ENCODE data around the gene CLDN7.

CLDN7 gene

DNA sequence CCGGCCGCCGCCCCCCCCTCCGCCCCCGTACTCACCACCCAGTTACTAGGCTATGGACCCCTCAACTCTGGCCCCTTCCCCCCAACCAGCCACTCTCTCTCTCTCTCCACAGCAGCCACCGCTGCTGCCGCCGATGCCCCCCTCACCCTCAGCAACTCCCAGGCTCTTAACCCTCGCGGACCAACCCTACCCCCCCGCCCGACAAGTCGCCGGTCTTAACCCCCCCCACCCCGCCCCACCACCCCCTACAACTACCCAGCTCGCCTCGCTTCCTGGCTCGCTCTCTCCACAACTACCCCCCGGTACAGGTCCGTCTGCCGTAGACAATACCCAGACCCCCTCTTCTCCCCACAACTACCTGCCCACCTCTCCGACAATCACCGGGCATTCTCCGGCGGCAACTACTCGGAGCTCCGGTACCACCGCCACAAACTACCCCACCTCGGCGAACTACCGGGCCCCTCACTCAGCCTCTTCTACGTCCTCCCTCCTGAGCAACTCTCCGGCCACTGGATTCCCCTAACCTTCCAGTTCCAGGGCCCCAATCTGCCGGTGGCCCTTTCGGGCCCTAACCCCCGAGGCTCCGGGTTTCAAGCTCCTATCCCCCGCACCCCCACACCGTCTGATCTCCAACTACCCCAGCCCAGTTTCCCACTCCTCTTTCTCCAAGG lies 23.7 kb downstream of the CLDN7 start:
- DNase-seq (ENCODE audit: low read depth in 2 of 3, low spot score in 2 of 3), result no peak

DNA sequence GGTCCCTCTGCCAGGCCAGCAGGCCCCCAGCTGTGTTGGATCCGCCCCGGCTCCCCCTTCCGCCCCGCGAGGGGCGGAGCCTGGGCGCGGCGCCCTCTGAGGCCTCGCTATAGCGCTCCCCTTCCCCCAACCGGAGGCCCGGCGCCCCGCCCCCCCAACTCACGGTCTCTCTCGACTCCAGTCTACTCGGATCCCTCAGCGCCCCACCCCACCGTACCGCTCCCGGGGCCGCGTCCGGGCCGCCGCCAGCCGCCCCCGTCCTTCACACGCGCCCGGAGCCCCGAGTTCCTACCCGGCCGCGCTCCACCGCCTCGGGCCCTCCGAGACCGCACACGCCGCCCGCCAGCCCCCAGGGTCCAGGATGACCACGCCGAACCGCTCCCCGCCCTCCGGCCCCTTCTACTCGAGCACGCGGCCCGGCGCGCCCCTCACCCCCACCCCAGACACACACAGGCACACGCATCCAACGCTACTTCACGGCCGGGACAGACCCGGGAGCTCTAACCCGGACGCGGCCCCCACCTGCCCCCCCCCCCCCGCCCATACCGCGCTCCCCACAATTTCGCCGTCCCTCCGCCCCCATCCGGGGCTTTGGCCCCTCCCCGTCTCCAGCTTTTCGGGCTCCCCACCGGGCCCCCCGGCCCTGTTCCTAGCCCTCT lies 24.4 kb downstream of the CLDN7 start:
- DNase-seq (ENCODE audit: low read depth in 2 of 3, low spot score in 2 of 3), result peak; percentile 70 to 79 (median 70)

DNA sequence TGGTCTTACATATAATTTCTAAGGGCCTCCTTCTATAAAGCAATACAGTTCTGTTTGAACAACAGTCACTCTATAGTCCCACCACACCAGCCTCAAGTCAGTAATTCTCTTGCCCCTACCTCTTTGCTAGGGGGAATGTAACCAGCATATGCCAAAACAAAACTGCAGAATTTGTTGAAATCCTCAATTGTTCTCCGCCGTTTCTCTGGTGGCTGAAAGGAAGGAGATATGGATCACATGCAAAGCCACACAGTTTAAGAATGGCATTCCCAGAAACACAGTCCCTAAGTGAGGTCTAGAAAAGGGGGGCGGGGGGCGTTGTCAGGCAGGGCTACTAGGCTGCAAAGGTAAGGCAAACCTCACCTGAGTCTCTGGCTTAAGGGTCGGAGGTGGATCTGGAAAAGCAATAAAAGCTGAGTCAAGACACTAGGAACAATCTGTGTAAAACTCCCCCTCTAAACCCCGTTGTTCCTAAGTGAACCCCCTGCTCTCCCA lies 25.0 kb downstream of the CLDN7 start:
- DNase-seq (ENCODE audit: low read depth in 2 of 3, low spot score in 2 of 3), result no peak

DNA sequence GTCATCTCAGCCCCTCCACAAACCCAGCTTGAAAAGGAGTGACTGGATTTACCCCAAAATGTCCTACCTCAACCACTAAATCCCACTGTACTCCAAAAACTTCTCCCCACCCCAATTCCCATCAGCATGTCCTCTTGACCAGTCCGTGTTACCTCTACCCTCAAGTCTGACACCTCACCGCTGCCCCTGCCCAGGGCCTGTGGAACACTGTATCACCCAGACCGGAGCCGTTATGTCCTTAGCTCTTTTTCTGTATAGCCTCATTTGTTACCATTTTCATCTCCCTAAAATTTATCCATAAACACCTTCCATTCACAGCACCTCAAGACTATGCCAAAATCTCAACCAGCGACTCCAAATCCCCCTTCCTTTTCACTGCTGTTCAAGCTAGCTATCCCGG lies 25.5 kb downstream of the CLDN7 start:
- no peak for DNase-seq (ENCODE audit: low read depth in 2 of 3, low spot score in 2 of 3)

DNA sequence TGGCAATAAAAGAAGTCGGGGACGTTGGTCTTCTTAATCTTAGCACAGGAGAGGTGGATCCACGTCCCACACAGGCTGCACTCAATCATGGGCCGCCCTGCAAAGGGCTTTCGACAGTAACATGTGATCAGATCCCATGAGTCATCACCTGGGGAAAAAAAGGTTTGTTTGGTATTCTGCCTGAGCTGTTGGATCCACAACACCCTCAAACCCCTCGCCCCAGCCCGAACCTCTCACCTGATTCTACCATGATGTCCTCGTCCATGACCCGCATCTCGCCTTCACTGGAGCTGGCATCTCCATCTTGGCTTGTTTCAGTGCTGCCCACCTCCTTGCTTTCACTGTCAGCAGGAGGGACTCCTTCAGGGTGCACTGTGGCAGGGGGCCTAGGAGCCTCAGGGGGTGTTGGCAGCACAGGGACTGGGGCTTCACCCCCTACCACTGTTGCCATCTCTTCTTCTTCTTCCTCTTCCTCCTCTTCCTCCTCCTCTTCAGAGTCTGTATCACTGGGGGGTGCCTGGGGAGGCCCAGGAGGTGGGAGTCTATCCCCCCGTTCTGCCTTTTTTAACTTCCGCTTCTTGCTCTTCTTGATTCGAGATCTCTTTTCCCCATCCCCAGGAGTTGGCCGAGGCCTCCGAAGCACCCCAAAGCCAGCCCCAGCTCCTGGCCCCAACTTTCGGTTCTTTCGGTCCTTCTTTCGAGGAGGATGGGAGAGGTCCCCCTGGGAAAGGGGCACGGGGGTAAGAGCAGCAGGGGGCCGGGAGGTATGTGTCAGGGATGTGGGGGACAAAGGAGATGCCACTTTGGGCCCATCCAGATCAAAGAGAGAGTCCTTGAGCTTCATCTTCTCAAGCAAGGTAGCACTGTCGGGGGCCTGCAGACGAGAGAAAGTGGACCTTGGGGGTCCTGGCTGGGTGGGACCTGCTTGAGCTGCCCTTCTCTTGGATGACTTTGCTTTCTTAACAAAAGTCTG lies 26.3 kb downstream of the CLDN7 start:
- DNase-seq (ENCODE audit: low read depth in 2 of 3, low spot score in 2 of 3), result no peak

DNA sequence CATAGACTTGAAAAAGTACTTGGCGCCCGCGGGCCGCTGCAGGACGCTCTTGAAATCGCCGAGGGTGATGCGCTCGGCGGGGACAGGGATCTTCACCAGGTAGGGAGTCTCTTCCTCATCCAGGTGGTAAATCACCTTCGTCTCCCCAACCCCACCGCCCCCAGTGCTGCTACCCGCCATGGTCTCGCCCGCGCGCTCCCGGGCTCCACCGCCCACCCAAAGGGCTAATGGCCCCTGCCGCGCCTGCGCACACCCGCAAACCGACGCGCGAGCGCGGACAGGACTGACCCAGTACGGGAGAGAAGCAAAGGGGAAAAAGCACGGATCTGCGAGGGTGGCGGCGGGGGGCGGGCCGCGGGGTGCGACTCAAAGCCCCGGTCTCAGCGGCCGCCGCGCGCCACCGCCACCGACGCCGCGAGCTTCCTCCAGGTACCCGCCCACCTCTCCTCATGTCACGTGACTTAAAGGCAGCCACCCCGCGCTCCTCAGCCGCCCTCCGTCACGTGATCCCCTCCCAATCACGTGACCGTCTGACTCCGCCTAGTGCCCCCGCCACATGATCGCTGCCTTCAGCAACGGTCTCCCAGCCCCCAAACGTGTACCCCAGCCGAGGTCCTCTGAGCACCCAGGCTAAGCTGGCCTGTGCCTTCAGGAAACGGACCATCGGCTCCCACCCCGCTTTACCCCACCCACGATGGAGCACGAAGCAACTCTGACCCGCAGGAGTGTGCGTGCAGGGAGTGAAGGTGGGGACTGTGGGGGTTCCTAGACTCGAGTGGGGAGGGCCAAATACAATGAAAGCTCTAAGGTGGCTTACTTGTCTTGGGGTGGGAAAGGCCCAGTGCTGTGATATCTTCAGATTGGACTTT lies 28.0 kb downstream of the CLDN7 start, which contains the start of gene DVL2:
TSS of gene DVL2 (minus strand) at position 435 of the 869 bp plus-strand sequence. CDS start at position 180, 255 bp downstream.
- peak; percentile 78 to 94 (median 84) for DNase-seq (ENCODE audit: low read depth in 2 of 3, low spot score in 2 of 3)

DNA sequence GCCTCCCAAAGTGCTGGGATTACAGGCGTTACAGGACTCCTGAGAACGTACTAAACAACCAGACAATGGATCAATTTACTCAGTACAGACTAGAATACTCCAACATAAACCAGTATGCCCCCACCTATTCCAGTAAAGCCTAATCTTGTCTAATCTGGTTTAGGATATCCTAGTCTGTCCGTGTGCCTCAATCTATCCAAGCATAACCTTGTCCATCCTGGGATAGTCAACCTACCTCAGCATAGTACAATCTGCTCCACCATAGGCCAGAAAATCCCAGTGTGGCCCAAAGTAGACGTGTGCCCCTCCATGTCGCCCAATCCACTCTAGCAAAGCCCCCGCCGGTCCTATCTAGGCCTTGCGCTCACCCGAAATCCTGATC lies 28.6 kb downstream of the CLDN7 start:
- DNase-seq (ENCODE audit: low read depth in 2 of 3, low spot score in 2 of 3), result no peak

DNA sequence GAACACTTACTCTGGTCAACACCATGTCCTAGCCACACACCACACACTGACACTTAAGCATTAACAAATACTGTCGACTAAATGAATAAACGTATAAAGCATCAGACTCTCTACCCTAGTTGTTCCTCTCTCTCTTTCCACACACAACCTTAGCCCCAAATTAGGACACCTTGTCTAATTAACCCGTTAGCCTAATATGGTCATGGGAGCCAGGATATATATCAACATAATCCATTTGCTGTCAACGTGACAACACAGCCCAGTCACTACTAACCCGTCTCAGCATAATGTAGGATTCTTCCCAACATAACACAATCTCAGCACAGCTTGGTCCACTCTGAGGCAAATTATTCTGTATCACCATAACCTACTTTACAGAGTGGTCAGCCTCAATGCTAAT lies 30.2 kb downstream of the CLDN7 start:
- no peak for DNase-seq (ENCODE audit: low read depth in 2 of 3, low spot score in 2 of 3)

DNA sequence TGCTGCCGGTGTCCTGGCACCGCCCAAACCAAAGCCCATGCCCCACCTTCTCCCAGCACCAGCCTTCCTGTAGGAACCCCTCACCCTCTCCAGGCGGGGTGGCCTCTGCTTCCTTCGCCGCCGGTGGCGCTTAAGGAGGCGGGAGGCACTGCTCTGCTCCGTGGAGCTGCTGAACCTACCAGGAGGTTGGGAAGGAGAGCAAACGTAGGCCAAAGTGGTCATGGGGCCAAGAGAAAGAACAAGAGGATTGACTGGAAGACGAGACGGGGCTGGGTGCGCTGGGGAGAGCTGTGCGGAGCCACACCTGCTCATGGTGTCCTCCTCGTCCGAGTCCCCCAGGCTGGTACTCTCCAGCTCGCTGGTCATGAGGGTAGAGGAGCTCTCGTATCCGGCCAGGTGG lies 32.8 kb downstream of the CLDN7 start:
- no peak for DNase-seq (ENCODE audit: low read depth in 2 of 3, low spot score in 2 of 3)

DNA sequence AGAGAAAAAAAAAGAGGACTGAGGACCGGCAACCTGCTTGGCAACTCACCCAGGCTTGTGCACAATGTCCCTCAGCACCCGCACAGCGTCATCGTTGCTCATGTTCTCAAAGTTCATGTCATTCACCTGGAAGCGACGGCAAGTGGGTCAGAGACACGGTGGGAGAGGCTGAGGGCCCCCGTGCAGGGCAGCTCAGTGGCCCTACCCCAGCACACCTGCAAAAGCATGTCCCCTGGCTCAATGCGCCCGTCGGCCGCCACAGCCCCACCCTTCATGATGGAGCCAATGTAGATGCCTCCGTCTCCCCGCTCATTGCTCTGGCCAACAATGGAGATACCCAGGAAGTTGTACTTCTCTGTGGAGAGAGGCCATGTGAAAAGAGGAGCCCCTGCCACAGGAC lies 33.4 kb downstream of the CLDN7 start:
- no peak for DNase-seq (ENCODE audit: low read depth in 2 of 3, low spot score in 2 of 3)

DNA sequence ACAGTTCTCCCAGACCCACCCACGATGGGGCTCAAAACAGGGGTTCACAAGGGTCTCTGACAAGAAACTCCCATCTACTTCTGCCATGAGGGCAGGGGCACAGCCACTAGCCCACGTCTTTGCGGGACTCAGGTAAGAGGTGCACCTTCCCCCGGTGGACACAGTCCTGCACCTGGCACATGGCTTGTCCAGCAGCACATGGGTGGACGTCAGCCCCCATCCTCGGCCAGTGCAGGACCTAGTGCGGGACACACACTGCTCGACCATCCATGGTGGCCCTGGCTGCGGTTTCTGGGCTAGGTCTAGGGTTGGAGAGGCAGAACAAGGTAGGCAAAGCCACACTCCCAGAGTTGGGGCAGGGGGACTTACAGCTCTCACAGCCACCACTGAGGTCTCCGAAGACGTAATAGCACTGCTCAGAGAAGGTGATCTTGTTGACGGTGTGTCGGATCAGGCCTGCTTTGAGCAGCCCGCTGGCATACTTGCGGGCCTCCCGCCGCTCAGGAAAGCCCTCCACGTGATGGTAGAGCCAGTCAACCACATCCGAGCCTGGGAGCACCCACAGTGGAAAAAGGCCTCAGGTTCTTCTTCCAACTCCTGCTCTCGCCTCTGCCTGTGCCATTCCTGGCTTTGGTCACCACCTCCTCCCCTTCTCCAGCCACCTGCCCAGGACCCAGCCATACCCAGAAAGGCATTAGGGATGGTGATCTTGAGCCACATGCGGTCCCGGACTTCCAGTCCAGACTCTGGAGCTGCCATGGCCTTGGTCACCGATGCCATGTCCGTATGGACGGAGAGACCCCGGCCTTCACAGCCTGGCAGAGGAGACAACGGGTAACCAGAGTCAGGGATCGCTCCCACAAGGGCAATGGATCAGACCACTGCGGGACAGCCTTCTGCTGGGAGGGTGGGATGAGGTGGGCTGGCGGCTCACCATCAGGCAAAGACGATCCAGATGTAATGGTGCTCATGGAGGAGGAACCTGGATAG lies 35.3 kb downstream of the CLDN7 start:
- no peak for DNase-seq (ENCODE audit: low read depth in 2 of 3, low spot score in 2 of 3)

DNA sequence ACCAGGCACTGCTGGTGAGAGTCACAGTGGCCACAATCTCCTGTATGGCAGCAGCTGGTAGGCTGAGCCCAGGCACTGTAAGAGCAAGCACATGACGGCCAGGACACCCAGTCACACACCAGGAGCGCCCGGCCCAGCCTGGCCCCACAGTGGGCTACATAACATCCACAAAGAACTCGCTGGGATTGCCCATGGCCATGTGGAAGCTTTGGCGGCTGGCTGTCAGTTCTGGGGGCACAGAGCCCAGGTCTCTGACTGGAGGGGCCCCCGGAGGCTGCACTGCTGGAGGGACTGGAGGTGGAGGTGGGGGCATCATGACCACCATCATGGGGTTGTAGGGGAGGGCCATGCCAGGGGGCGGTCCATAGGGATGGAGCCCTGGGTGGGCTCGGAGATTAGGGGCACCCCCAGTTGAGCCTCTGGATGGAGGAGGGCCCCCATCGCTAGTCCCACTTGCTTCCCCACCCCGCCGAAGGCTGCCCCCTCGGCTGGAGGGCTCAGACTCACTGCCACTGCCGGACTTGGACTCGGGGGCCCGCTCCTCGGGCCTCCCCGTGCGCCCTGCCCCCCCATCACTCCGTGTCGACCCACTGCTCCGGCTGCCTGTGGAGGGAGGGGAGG lies 36.5 kb downstream of the CLDN7 start:
- DNase-seq (ENCODE audit: low read depth in 2 of 3, low spot score in 2 of 3), result no peak

DNA sequence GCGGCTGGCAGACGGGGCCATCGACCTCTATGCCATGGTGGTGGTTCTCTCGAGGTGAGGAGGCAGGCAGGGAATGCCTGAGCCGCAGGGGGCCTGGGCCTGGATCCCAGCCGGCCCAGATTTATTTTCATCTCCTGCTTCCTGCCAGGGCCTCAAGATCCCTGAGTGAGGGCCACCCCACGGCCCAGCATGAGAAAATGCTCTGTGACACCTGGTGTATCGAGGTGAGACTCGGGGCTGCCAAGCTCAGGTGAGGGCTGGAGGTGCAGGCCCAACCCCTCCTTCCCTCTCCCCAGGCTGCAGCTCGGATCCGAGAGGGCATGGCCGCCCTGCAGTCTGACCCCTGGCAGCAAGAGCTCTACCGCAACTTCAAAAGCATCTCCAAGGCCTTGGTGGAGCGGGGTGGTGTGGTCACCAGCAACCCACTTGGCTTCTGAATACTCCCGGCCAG lies 37.6 kb downstream of the CLDN7 start:
- no peak for DNase-seq (ENCODE audit: low read depth in 2 of 3, low spot score in 2 of 3)

DNA sequence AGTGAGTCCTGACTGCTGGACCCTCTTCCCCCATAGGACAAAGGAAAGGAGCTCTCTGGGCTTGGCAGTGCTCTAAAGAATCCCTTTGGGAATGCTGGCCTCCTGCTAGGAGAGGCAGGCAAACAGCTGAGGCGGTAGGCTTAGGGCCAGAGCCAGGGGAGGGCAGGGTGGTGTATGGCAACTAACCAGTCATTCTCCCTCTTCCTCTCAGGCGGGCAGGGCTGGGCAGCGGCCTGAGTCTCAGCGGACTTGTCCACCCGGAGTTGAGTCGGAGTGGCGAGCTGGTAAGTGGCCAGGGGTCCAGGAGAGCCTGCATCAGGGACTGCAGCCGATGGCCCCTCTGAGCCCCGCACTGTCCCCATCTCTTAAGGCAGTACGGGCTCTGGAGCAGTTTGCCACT lies 38.2 kb downstream of the CLDN7 start:
- DNase-seq (ENCODE audit: low read depth in 2 of 3, low spot score in 2 of 3), result no peak

DNA sequence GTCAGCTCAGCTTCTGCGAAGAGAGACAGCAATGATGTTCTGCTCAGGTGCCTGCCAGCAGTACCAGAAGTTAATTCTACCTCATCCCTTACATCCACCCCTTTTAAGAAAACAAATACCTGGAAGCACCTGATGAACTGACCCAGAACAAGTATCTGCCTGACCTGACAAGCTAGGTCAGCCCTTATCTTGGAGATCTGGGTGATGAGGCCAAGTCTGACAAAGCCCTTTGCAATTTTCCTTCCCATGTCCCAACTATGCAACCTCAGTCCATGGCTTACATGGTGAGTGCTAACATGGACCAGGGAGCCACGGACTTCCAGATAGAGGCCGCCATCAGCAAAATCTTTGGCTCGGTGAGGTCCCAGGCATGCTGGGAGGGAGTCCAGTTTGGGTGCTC lies 38.9 kb downstream of the CLDN7 start:
- no peak for DNase-seq (ENCODE audit: low read depth in 2 of 3, low spot score in 2 of 3)

DNA sequence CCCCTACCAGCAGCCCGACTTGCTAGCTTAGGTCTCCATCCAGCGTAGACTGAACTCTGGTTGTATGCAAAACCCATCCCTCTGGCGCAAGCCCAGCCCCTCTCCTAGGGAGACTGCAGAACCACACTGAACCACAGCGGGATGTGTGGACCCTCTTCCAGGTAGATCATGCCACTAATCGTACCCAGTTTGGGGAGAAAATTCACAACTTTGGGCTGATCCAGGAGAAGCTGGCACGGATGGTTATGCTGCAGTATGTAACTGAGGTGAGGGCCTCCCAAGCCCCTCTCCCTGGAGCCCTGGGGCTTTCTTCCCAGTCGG lies 39.3 kb downstream of the CLDN7 start:
- no peak for DNase-seq (ENCODE audit: low read depth in 2 of 3, low spot score in 2 of 3)

DNA sequence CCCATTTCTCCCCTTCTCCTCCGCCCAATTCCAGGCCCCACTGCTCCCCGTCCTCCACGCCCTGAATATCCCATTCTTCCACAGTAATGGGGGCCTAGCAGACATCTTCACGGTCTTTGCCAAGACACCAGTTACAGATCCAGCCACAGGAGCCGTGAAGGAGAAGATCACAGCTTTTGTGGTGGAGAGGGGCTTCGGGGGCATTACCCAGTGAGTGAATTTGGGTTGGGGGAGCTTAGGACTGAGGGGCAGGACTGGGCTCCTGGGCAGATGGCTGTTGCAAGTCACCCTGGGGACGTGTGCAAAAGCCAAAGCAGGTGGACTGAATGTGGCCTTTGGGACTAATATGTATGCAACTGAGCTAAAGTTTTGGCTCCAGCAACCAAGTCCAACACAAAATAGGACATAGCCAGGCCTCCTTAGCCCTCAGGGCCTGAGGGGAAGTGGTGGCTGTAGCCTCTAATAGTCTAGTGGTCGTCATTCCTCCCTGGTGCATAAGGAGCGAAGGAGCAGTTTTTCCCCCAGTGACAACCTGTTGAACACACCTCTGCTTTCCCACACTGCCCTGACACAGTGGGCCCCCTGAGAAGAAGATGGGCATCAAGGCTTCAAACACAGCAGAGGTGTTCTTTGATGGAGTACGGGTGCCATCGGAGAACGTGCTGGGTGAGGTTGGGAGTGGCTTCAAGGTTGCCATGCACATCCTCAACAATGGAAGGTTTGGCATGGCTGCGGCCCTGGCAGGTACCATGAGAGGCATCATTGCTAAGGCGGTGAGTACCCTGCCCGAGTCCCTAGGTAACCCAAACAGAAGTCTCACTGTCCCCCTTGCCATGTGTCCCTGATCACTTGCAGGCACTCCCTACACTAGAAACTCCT lies 39.9 kb downstream of the CLDN7 start:
- no peak for DNase-seq (ENCODE audit: low read depth in 2 of 3, low spot score in 2 of 3)

All from activated CD8-positive, alpha-beta memory T cell treated with anti-CD3 and anti-CD28 coated beads for 48 hours (primary cell).